ENCODE results near the gene RIGI. TPM values are rescaled to one million over a fixed set of nuclear protein-coding genes. Genes with fewer than 3 reads are reported as not detected.
A peak's percentile ranks its signal among the peaks of the same experiment; 100 is the strongest.

Gene RIGI
- polyA plus RNA-seq (2013, experiment 1 of 2): 10.3 TPM
- polyA plus RNA-seq (2013, experiment 2 of 2): 10.4 TPM

DNA sequence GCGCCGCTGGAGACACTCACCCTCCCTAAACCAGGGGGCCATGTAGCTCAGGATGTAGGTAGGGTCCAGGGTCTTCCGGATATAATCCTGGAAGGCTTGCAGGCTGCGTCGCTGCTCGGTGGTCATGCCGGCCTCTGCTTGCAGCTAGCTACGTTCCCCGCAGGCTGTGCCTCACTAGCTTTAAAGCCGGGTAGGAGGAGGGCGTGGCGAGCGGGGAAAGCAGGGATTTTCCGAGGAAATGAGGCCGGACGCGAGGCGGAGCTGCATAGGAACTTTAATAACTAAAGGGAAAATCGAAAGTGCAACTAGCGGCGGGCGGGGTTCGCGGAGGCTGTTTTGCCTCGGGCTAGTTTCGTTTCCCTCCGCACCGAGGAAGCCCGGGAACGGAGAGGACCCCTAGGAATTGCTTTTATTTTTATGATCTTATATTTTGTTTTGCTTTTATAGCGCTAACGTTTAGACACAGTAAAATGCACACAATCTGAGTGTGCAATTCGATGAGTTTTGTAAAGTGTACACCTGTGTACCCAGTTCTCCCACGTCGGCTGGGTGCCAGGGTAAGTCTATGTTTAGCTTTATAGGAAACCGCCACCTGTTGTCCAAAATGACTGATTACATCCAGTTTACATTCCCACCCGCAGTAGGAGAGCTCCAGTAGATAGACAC is at the start of gene RIGI:
Gene RIGI, minus strand, starts transcription at position 156 of the 666 bp plus-strand sequence. Its CDS starts 30 bp downstream, at position 126.
- peak within 1 kb of the TSS; percentile 61 for H2AFZ ChIP-seq (ENCODE audit: low read depth, low read length)
- no peaks in the 10 kb centered on the region for H3K9me3 ChIP-seq (ENCODE audit: control insufficient read depth, low read length)
- H4K8ac ChIP-seq (ENCODE audit: low read length): peak within 1 kb of the TSS; percentile 38
- H3K4ac ChIP-seq (ENCODE audit: low read depth in 1 of 2, low read length in 2 of 2): peak within 1 kb of the TSS in 1 of 2 experiments; percentile 61
- peaks cover 16% of the 10 kb centered on the region for H3K79me1 ChIP-seq (replicated peaks; ENCODE audit: low read length, poor library complexity, severe bottlenecking)
- WGBS: under 1% methylated on average over 34 of the region's 37 CpGs
- H4K91ac ChIP-seq (ENCODE audit: low read length): no peak within 1 kb of the TSS
- no peak within 1 kb of the TSS for H2BK5ac ChIP-seq (ENCODE audit: low read depth, low read length, poor library complexity, severe bottlenecking)
- no peaks in the 10 kb centered on the region for H3K27me3 ChIP-seq (ENCODE audit: control insufficient read depth in 1 of 2, insufficient read depth in 1 of 2, low read length in 2 of 2)
- no peaks in the 10 kb centered on the region for H3K36me3 ChIP-seq (ENCODE audit: control insufficient read depth in 1 of 2, insufficient read depth in 2 of 2, low read depth in 1 of 2, low read length in 2 of 2)
- peak within 1 kb of the TSS; percentile 88 for H3K27ac ChIP-seq (ENCODE audit: low read length, poor library complexity, severe bottlenecking)
- no peak within 1 kb of the TSS for H2AK5ac ChIP-seq (ENCODE audit: low read length, severe bottlenecking)
- no peak within 1 kb of the TSS for H2BK120ac ChIP-seq (ENCODE audit: low read depth, low read length)
- peak within 1 kb of the TSS in 1 of 2 experiments; percentile 41 for H3K14ac ChIP-seq (ENCODE audit: low read length in 2 of 2)
- DNase-seq: peak; percentile 97
- peak within 1 kb of the TSS; percentile 63 to 99 for H3K4me3 ChIP-seq (ENCODE audit: insufficient read depth in 1 of 2, low read depth in 1 of 2, low read length in 2 of 2)
- peak within 1 kb of the TSS; percentile 99 for H3K9ac ChIP-seq (ENCODE audit: low read length)
- peak within 1 kb of the TSS in 1 of 2 experiments; percentile 42 for H2BK12ac ChIP-seq (ENCODE audit: low read length in 2 of 2)
- peak within 1 kb of the TSS; percentile 15 for H2BK15ac ChIP-seq (ENCODE audit: low read depth, poor library complexity, severe bottlenecking)
- peak within 1 kb of the TSS; percentile 95 for H3K4me2 ChIP-seq (ENCODE audit: low read length, poor library complexity, severe bottlenecking)
- H3K18ac ChIP-seq (ENCODE audit: low read depth in 1 of 2, low read length in 2 of 2): peak within 1 kb of the TSS; percentile 66 to 78
- peaks cover 7% of the 10 kb centered on the region for H3K4me1 ChIP-seq (ENCODE audit: control insufficient read depth, insufficient read depth, low read depth, low read length)
- H3K23ac ChIP-seq (ENCODE audit: low read length in 2 of 2): no peak within 1 kb of the TSS

DNA sequence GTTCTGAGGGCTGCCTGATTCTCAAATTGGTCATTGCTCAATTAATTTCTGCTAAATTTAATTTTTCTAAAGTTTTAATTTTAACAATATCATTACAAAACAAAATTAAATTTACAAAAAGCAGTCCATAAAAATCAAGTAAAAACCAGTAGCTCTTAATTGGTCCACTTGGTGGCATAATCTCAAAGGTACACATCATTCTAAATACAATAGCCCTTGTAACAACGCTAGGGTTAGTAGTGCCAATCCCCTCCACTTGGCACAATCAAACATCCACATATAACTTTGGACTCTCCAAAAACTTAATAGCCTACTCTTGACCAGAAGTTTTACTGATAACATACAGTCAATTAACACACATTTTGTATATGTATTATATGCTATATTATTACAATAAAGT is 48.9 kb upstream of the RIGI start:
- H3K9ac ChIP-seq (ENCODE audit: low read length): no peak overlapping the region
- no peak overlapping the region for H3K4ac ChIP-seq (ENCODE audit: low read depth in 1 of 2, low read length in 2 of 2)
- no peak overlapping the region for H3K4me3 ChIP-seq (ENCODE audit: insufficient read depth in 1 of 2, low read depth in 1 of 2, low read length in 2 of 2)
- no peak overlapping the region for H3K14ac ChIP-seq (ENCODE audit: low read length in 2 of 2)
- no peak overlapping the region for H4K91ac ChIP-seq (ENCODE audit: low read length)
- peaks cover 1% of the 10 kb centered on the region for H3K4me1 ChIP-seq (ENCODE audit: control insufficient read depth, insufficient read depth, low read depth, low read length)
- no peak overlapping the region for H2BK15ac ChIP-seq (ENCODE audit: low read depth, poor library complexity, severe bottlenecking)
- H3K27me3 ChIP-seq (ENCODE audit: control insufficient read depth in 1 of 2, insufficient read depth in 1 of 2, low read length in 2 of 2): peaks cover 0 to 8% of the 10 kb centered on the region in 2 experiments
- H2AFZ ChIP-seq (ENCODE audit: low read depth, low read length): no peak overlapping the region
- no peak overlapping the region for H2BK120ac ChIP-seq (ENCODE audit: low read depth, low read length)
- H3K79me1 ChIP-seq (replicated peaks; ENCODE audit: low read length, poor library complexity, severe bottlenecking): peaks cover 5% of the 10 kb centered on the region
- no peak overlapping the region for H3K4me2 ChIP-seq (ENCODE audit: low read length, poor library complexity, severe bottlenecking)
- WGBS: 89% methylated on average over 1 of the region's 1 CpG
- no peak overlapping the region for H4K8ac ChIP-seq (ENCODE audit: low read length)
- no peaks in the 10 kb centered on the region for H3K9me3 ChIP-seq (ENCODE audit: control insufficient read depth, low read length)
- no peak for DNase-seq
- peaks cover 3% of the 10 kb centered on the region in 2 experiments for H3K36me3 ChIP-seq (ENCODE audit: control insufficient read depth in 1 of 2, insufficient read depth in 2 of 2, low read depth in 1 of 2, low read length in 2 of 2)
- no peak overlapping the region for H3K27ac ChIP-seq (ENCODE audit: low read length, poor library complexity, severe bottlenecking)
- no peak overlapping the region for H2BK5ac ChIP-seq (ENCODE audit: low read depth, low read length, poor library complexity, severe bottlenecking)
- H2BK12ac ChIP-seq (ENCODE audit: low read length in 2 of 2): no peak overlapping the region
- H2AK5ac ChIP-seq (ENCODE audit: low read length, severe bottlenecking): no peak overlapping the region
- H3K18ac ChIP-seq (ENCODE audit: low read depth in 1 of 2, low read length in 2 of 2): no peak overlapping the region
- no peak overlapping the region for H3K23ac ChIP-seq (ENCODE audit: low read length in 2 of 2)

DNA sequence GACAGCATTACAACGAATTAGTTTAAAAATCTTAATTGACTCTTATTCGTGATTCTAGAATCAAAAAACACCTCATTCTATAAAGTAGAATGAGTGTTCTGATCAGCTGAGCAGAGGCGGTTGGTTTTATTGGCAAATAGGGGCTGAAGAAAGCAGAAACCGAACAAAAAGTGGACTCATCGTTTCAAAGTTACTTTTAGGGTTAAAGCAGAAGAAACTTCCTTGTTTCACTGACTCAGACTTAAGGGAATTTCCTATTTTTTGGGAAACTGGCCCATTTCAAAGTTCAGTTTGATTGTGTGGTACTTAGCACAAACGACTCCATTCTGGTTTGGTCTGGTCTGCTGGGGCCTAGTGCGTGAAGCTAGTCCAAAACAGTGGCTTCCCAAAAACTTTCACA is 47.8 kb upstream of the RIGI start:
- Histone ChIP-seq H2BK5ac (ENCODE audit: low read depth, low read length, poor library complexity, severe bottlenecking) (no peak overlapping the region), H3K14ac (ENCODE audit: low read length in 2 of 2) (no peak overlapping the region)

DNA sequence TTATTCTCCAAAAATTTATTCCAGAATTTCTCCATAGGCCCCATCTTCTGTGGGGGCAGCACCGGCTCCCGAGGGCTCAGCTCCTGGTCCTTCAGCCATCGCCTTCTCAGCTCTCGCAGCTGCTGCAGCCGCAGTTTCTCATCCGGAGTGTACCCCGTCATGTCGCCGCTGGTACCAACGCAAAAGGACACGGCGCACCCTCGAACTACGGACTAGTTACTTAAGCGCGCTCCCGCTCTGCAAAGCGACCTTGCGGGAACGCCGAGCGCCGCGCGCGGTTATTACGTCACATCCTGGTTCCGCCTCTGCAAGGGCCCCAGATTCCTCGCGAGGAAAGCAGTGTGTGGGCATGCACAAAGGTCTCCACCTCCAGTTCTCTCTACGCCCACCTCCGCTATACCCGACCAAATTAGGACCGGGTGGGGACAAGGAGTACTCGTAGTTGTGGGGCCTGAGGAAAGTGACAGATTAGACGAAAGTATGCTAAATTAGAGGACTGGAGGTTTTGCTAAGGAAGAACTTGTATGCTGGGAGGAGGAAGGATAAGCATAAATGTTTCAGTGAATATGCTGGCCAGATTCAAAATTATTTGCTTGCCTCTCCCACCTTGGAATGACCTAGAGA is 47.0 kb upstream of the RIGI start, which contains the start of gene NDUFB6:
Gene NDUFB6, minus strand, starts transcription at position 260 of the 624 bp plus-strand sequence. Its CDS starts 99 bp downstream, at position 161.
- WGBS: under 1% methylated on average over 34 of the region's 36 CpGs
- Histone ChIP-seq H3K14ac (ENCODE audit: low read length in 2 of 2) (peak within 1 kb of the TSS in 1 of 2 experiments; percentile 95), H3K79me1 (replicated peaks; ENCODE audit: low read length, poor library complexity, severe bottlenecking) (peaks cover 12% of the 10 kb centered on the region), H4K8ac (ENCODE audit: low read length) (peak within 1 kb of the TSS; percentile 95), H3K27ac (ENCODE audit: low read length, poor library complexity, severe bottlenecking) (peak within 1 kb of the TSS; percentile 67), H3K4me3 (ENCODE audit: insufficient read depth in 1 of 2, low read depth in 1 of 2, low read length in 2 of 2) (peak within 1 kb of the TSS; percentile 89 to 98), H3K18ac (ENCODE audit: low read depth in 1 of 2, low read length in 2 of 2) (peak within 1 kb of the TSS; percentile 23 to 75), H3K9me3 (ENCODE audit: control insufficient read depth, low read length) (no peaks in the 10 kb centered on the region), H3K4me1 (ENCODE audit: control insufficient read depth, insufficient read depth, low read depth, low read length) (peaks cover 1% of the 10 kb centered on the region), H2BK12ac (ENCODE audit: low read length in 2 of 2) (no peak within 1 kb of the TSS), H2BK5ac (ENCODE audit: low read depth, low read length, poor library complexity, severe bottlenecking) (no peak within 1 kb of the TSS), H2BK15ac (ENCODE audit: low read depth, poor library complexity, severe bottlenecking) (no peak within 1 kb of the TSS), H3K4me2 (ENCODE audit: low read length, poor library complexity, severe bottlenecking) (peak within 1 kb of the TSS; percentile 98), H4K91ac (ENCODE audit: low read length) (no peak within 1 kb of the TSS), H3K27me3 (ENCODE audit: control insufficient read depth in 1 of 2, insufficient read depth in 1 of 2, low read length in 2 of 2) (no peaks in the 10 kb centered on the region), H2AFZ (ENCODE audit: low read depth, low read length) (peak within 1 kb of the TSS; percentile 79), H3K4ac (ENCODE audit: low read depth in 1 of 2, low read length in 2 of 2) (peak within 1 kb of the TSS in 1 of 2 experiments; percentile 67), H3K36me3 (ENCODE audit: control insufficient read depth in 1 of 2, insufficient read depth in 2 of 2, low read depth in 1 of 2, low read length in 2 of 2) (peaks cover 3 to 10% of the 10 kb centered on the region in 2 experiments), H2AK5ac (ENCODE audit: low read length, severe bottlenecking) (no peak within 1 kb of the TSS), H3K9ac (ENCODE audit: low read length) (peak within 1 kb of the TSS; percentile 97), H2BK120ac (ENCODE audit: low read depth, low read length) (no peak within 1 kb of the TSS), H3K23ac (ENCODE audit: low read length in 2 of 2) (no peak within 1 kb of the TSS)
- DNase-seq: peak; percentile 92

More for the DNA sequence above, 47.8 kb upstream of the RIGI start:
- H2AFZ ChIP-seq (ENCODE audit: low read depth, low read length): no peak overlapping the region
- H2BK12ac ChIP-seq (ENCODE audit: low read length in 2 of 2): no peak overlapping the region
- H3K18ac ChIP-seq (ENCODE audit: low read depth in 1 of 2, low read length in 2 of 2): no peak overlapping the region
- H2AK5ac ChIP-seq (ENCODE audit: low read length, severe bottlenecking): no peak overlapping the region
- WGBS: 95% methylated on average over 5 of the region's 7 CpGs
- peaks cover 3 to 6% of the 10 kb centered on the region in 2 experiments for H3K36me3 ChIP-seq (ENCODE audit: control insufficient read depth in 1 of 2, insufficient read depth in 2 of 2, low read depth in 1 of 2, low read length in 2 of 2)
- no peak overlapping the region for H4K91ac ChIP-seq (ENCODE audit: low read length)
- H4K8ac ChIP-seq (ENCODE audit: low read length): no peak overlapping the region
- no peak overlapping the region for H3K27ac ChIP-seq (ENCODE audit: low read length, poor library complexity, severe bottlenecking)
- H2BK120ac ChIP-seq (ENCODE audit: low read depth, low read length): no peak overlapping the region
- H3K79me1 ChIP-seq (replicated peaks; ENCODE audit: low read length, poor library complexity, severe bottlenecking): peaks cover 10% of the 10 kb centered on the region
- no peaks in the 10 kb centered on the region for H3K9me3 ChIP-seq (ENCODE audit: control insufficient read depth, low read length)
- H3K9ac ChIP-seq (ENCODE audit: low read length): peak overlapping the region; percentile 97
- H3K4me3 ChIP-seq (ENCODE audit: insufficient read depth in 1 of 2, low read depth in 1 of 2, low read length in 2 of 2): peak overlapping the region in 1 of 2 experiments; percentile 98
- H3K27me3 ChIP-seq (ENCODE audit: control insufficient read depth in 1 of 2, insufficient read depth in 1 of 2, low read length in 2 of 2): peaks cover 0 to 7% of the 10 kb centered on the region in 2 experiments
- no peak overlapping the region for H3K4ac ChIP-seq (ENCODE audit: low read depth in 1 of 2, low read length in 2 of 2)
- H3K4me1 ChIP-seq (ENCODE audit: control insufficient read depth, insufficient read depth, low read depth, low read length): peaks cover 1% of the 10 kb centered on the region
- H3K4me2 ChIP-seq (ENCODE audit: low read length, poor library complexity, severe bottlenecking): no peak overlapping the region
- no peak for DNase-seq
- H2BK15ac ChIP-seq (ENCODE audit: low read depth, poor library complexity, severe bottlenecking): no peak overlapping the region
- no peak overlapping the region for H3K23ac ChIP-seq (ENCODE audit: low read length in 2 of 2)

Measured in mesenchymal stem cell (in vitro differentiated cells and primary cell).